ENCODE results near the gene NOTCH3.

GRCh38 chr19:15200553-15201364 is at the start of gene NOTCH3:
- TF ChIP-seq CTCF (IDR thresholded peaks at IDR 0.05) (no peak), POLR2A (IDR thresholded peaks at IDR 0.05) (no peak)
